HCT116 (cell line): ENCODE results near the gene CCL17. TPM values are rescaled to one million over a fixed set of nuclear protein-coding genes. Genes with fewer than 3 reads are reported as not detected.

ENCODE experiments used
- ATAC-seq: fragments of 200-7000 bp; cut with Tn5 transposase; 2 replicates; pipeline ENCODE4 v1.9.1; 2020; ENCODE audit warnings: mild to moderate bottlenecking, moderate library complexity
- BruUV-seq: library from RNA; stranded (reverse); fragments of 400-500 nt; replicated peaks from 2 replicates; lab custom pipeline; 2021; lab: Mats Ljungman, UMichigan
- CTCF ChIA-PET: fragments of 300-600 bp; sonication (Branson Sonifier 250); formaldehyde crosslinking; loops from one replicate; lab custom pipeline; 2021; ENCODE audit warnings: antibody characterized with exemption; lab: Charles Lee
- POLR2A ChIA-PET: fragments of 300-600, 350-600 bp; sonication (Branson Sonifier 250); formaldehyde crosslinking; loops from one replicate; lab custom pipeline; 2021; ENCODE audit warnings: antibody characterized with exemption; lab: Charles Lee
- RAD21 ChIA-PET, 2 experiments: fragments of 300-600 bp; sonication (Branson Sonifier 250); formaldehyde crosslinking; loops; one replicate each; lab custom pipeline; 2023; ENCODE audit warnings: low total read pairs in 2 of 2; ENCODE audit not compliant: uncharacterized antibody in 2 of 2, unreplicated experiment in 2 of 2, low non-redundant PET in 1 of 2; lab: Charles Lee
- DNase-seq: peaks from one replicate; pipeline ENCODE4 v3.0.0-alpha.2; 2010; ENCODE audit warnings: low read depth, low spot score
- H2AFZ ChIP-seq: fragments of 200-600 bp; shearing (Covaris generic), sonication (generic); 2 replicates; pipeline ENCODE4 v1.6.1; 2017; ENCODE audit warnings: low read depth, mixed run types, mixed read lengths, antibody characterized with exemption, low read length; ENCODE audit not compliant: poor library complexity, severe bottlenecking
- H3K27ac ChIP-seq: 2 replicates; pipeline ENCODE4 v1.5.1; 2012; ENCODE audit warnings: low read depth, low read length
- H3K27me3 ChIP-seq: fragments of 200-600 bp; sonication (generic); 2 replicates; pipeline ENCODE4 v1.6.1; 2016; ENCODE audit warnings: mixed run types, low read length, mixed read lengths; ENCODE audit not compliant: insufficient read depth
- H3K36me3 ChIP-seq, 2 experiments: fragments of 200-500 bp in 1 of 2; fragments of 200-600 bp in 1 of 2; sonication (Bioruptor generic) in 1 of 2; sonication (generic) in 1 of 2; 2 replicates each; pipeline versions ENCODE4 v1.5.1 to v1.6.1; 2014 to 2016; ENCODE audit warnings: low read length in 2 of 2, inconsistent platforms in 1 of 2, mixed read lengths in 1 of 2, mixed run types in 1 of 2; ENCODE audit not compliant: insufficient read depth in 2 of 2, control insufficient read depth in 1 of 2
- H3K4me1 ChIP-seq, 2 experiments: fragments of 200-600 bp in 1 of 2; sonication (generic) in 1 of 2; 2 replicates each; pipeline versions ENCODE4 v1.5.1 to v1.6.1; 2012 to 2017; ENCODE audit warnings: low read length in 2 of 2, inconsistent platforms in 1 of 2, mild to moderate bottlenecking in 1 of 2, mixed read lengths in 1 of 2, mixed run types in 1 of 2, moderate library complexity in 1 of 2; ENCODE audit not compliant: insufficient read depth in 2 of 2, control insufficient read depth in 1 of 2
- H3K4me2 ChIP-seq: fragments of 200-600 bp; sonication (generic); 2 replicates; pipeline ENCODE4 v1.6.1; 2017; ENCODE audit warnings: mixed run types, low read length, mixed read lengths
- H3K4me3 ChIP-seq, 2 experiments: fragments of 200-600 bp in 1 of 2; sonication (generic) in 1 of 2; replicated peaks in 1 of 2; 2 replicates each; pipeline ENCODE4 v1.5.1; 2011 to 2016; ENCODE audit warnings: low read length in 2 of 2, control low read depth in 1 of 2, low read depth in 1 of 2, mild to moderate bottlenecking in 1 of 2, mixed read lengths in 1 of 2, mixed run types in 1 of 2
- H3K79me2 ChIP-seq: fragments of 200-600 bp; sonication (generic); 2 replicates; pipeline ENCODE4 v1.6.1; 2017; ENCODE audit warnings: mild to moderate bottlenecking, mixed run types, low read length, moderate library complexity, mixed read lengths; ENCODE audit not compliant: insufficient read depth
- H3K9ac ChIP-seq: fragments of 200-600 bp; sonication (generic); 2 replicates; pipeline ENCODE4 v1.6.1; 2016; ENCODE audit warnings: low read length, mixed read lengths
- H3K9me2 ChIP-seq: fragments of 200-600 bp; sonication (generic), shearing (Covaris generic); 2 replicates; pipeline ENCODE4 v1.6.1; 2017; ENCODE audit warnings: mixed run types, mild to moderate bottlenecking, moderate library complexity; ENCODE audit not compliant: insufficient read depth
- H3K9me3 ChIP-seq, 2 experiments: fragments of 200-500 bp in 1 of 2; fragments of 200-600 bp in 1 of 2; sonication (Bioruptor generic) in 1 of 2; sonication (generic) in 1 of 2; 2 replicates each; pipeline ENCODE4 v1.6.1; 2014 to 2017; ENCODE audit warnings: low read length in 2 of 2, mixed read lengths in 2 of 2, inconsistent platforms in 1 of 2, low read depth in 1 of 2, mild to moderate bottlenecking in 1 of 2, mixed run types in 1 of 2, moderate library complexity in 1 of 2; ENCODE audit not compliant: control insufficient read depth in 1 of 2, insufficient read depth in 1 of 2
- H4K20me1 ChIP-seq: fragments of 200-600 bp; sonication (generic), shearing (Covaris generic); 2 replicates; pipeline ENCODE4 v1.6.1; 2017; ENCODE audit warnings: mixed run types, mild to moderate bottlenecking, moderate library complexity; ENCODE audit not compliant: insufficient read depth
- ATF3 ChIP-seq: IDR thresholded peaks from 2 replicates; pipeline ENCODE4 v1.6.1; 2012
- CEBPB ChIP-seq: IDR thresholded peaks from 2 replicates; pipeline ENCODE4 v1.6.1; 2012; ENCODE audit warnings: low read depth
- CTCF ChIP-seq, 3 experiments: fragments of 200-600 bp in 1 of 3; sonication (generic) in 1 of 3; IDR thresholded peaks in 2 of 3; conservative IDR thresholded peaks in 1 of 3; 2 replicates each; pipeline ENCODE4 v1.5.1; 2012 to 2017; ENCODE audit warnings: low read depth in 2 of 3, low read length in 2 of 3, antibody characterized with exemption in 1 of 3, borderline replicate concordance in 1 of 3, control low read depth in 1 of 3, mild to moderate bottlenecking in 1 of 3, mixed read lengths in 1 of 3, mixed run types in 1 of 3, moderate library complexity in 1 of 3; ENCODE audit not compliant: insufficient read depth in 1 of 3
- EGR1 ChIP-seq: IDR thresholded peaks from 2 replicates; pipeline ENCODE4 v1.6.1; 2012; ENCODE audit warnings: low read depth
- EZH2 ChIP-seq: fragments of 200-600 bp; sonication (generic); IDR thresholded peaks from 2 replicates; pipeline ENCODE4 v1.6.1; 2017; ENCODE audit warnings: antibody characterized with exemption, mixed run types
- EZH2phosphoT487 ChIP-seq: fragments of 200-600 bp; IDR thresholded peaks from 2 replicates; pipeline ENCODE4 v1.6.1; 2018; ENCODE audit warnings: antibody characterized with exemption, borderline replicate concordance
- FOSL1 ChIP-seq: IDR thresholded peaks from 2 replicates; pipeline ENCODE4 v1.6.1; 2012; ENCODE audit warnings: low read depth
- JUND ChIP-seq: IDR thresholded peaks from 2 replicates; pipeline ENCODE4 v1.6.1; 2012
- POLR2A ChIP-seq: IDR thresholded peaks from 2 replicates; pipeline ENCODE4 v1.7.0; 2011; ENCODE audit warnings: borderline replicate concordance; ENCODE audit not compliant: insufficient read depth, insufficient read length; ENCODE audit errors: extremely low read depth
- POLR2AphosphoS5 ChIP-seq: IDR thresholded peaks from 2 replicates; pipeline ENCODE4 v1.6.1; 2011; ENCODE audit warnings: mild to moderate bottlenecking, low read depth, low read length, moderate library complexity
- SRF ChIP-seq: IDR thresholded peaks from 2 replicates; pipeline ENCODE4 v1.6.1; 2012; ENCODE audit warnings: low read depth
- TCF7L2 ChIP-seq: IDR thresholded peaks from 2 replicates; pipeline ENCODE4 v1.7.0; 2011; ENCODE audit warnings: borderline replicate concordance, inconsistent platforms; ENCODE audit not compliant: insufficient read depth, insufficient read length; ENCODE audit errors: extremely low read depth
- YY1 ChIP-seq: IDR thresholded peaks from 2 replicates; pipeline ENCODE4 v1.6.1; 2011; ENCODE audit warnings: low read length, low read depth, moderate library complexity, mild to moderate bottlenecking; ENCODE audit not compliant: insufficient replicate concordance; ENCODE audit errors: extremely low read depth
- ZBTB33 ChIP-seq: IDR thresholded peaks from 2 replicates; pipeline ENCODE4 v1.6.1; 2011; ENCODE audit warnings: mild to moderate bottlenecking, low read length, moderate library complexity; ENCODE audit not compliant: insufficient replicate concordance; ENCODE audit errors: extremely low read depth
- ZNF274 ChIP-seq: fragments of 200-500 bp; sonication (Bioruptor generic); IDR thresholded peaks from 2 replicates; pipeline ENCODE4 v1.6.1; 2014; ENCODE audit warnings: mild to moderate bottlenecking, low read depth, low read length, inconsistent platforms
- intact Hi-C: fragments of 100-400 bp; cut with micrococcal nuclease; formaldehyde crosslinking; loops from 2 replicates; pipeline ENCODE4 v1.10.0; 2022
- total RNA-seq: library from RNA; stranded (reverse); gene quantifications from one replicate; pipeline ENCODE4 v1.2.1, GENCODE V29; 2021; ENCODE audit not compliant: unreplicated experiment

CCL17 gene
- total RNA-seq, 1 experiment from 2014 or later = not detected

- Histone ChIP-seq H3K79me2 (no peaks in the 10 kb centered on the region), H3K9me2 (no peaks in the 10 kb centered on the region), H3K36me3 (no peaks in the 10 kb centered on the region), H3K4me3 (no peak overlapping the region), H3K9me3 (no peaks in the 10 kb centered on the region), H2AFZ (no peak overlapping the region), H3K27ac (no peak overlapping the region), H3K27me3 (no peaks in the 10 kb centered on the region)
- intact Hi-C loops = no loop called here
- ATAC-seq = no peak
- CTCF ChIA-PET = interaction anchor here (1.3 kb wide), 1 partner anchor 53 kb away, joined by 3 read pairs; no protein-coding TSS in a partner anchor
- POLR2A ChIA-PET = no interaction called here
- RAD21 ChIA-PET = no interaction called here
- TF ChIP-seq CEBPB = no peak
- TF ChIP-seq EZH2 = no peak
- TF ChIP-seq EZH2phosphoT487 = no peak
- TF ChIP-seq YY1 = no peak
- no peak for TF ChIP-seq EGR1
- no peak for TF ChIP-seq SRF
- no peak for TF ChIP-seq ATF3
- TF ChIP-seq ZNF274 = no peak
- no peak for TF ChIP-seq CTCF (IDR thresholded peaks at IDR 0.05 in 2 of 3, conservative IDR thresholded peaks at IDR 0.05 in 1 of 3; ENCODE audit: borderline replicate concordance in 1 of 3, insufficient read depth in 1 of 3, low read depth in 2 of 3, low read length in 2 of 3)
- no peak for TF ChIP-seq POLR2A
- no peak for TF ChIP-seq ZBTB33
- no peak for TF ChIP-seq FOSL1
- no peak for TF ChIP-seq TCF7L2
- no peak for TF ChIP-seq POLR2AphosphoS5
- no peak for TF ChIP-seq JUND
- TF ChIP-seq, all 23 proteins: peak for 0
- H3K4me2 ChIP-seq = no peak overlapping the region
- H3K4me1 ChIP-seq = no peaks in the 10 kb centered on the region
- no peak for DNase-seq
- H4K20me1 ChIP-seq = no peaks in the 10 kb centered on the region
- no TSS peak for BruUV-seq
- H3K9ac ChIP-seq = no peak overlapping the region
Observed at GRCh38 chr16:57364143-57364542, 40.4 kb upstream of the CCL17 start.
